ENCODE data around the gene KHNYN.

GRCh38 chr14:24439830-24440605, 10.3 kb downstream of the KHNYN start:
- TF ChIP-seq POLR2AphosphoS5 (IDR thresholded peaks at IDR 0.05; ENCODE audit: low read depth, low read length) (peak; percentile 29; the same call in 1 of the 2 replicates), TAF1 (IDR thresholded peaks at IDR 0.05; ENCODE audit: low read depth, low read length) (no peak), POLR2A (IDR thresholded peaks at IDR 0.05; ENCODE audit: low read depth, low read length) (peak; percentile 60; the same call in 1 of the 2 replicates), SPI1 (IDR thresholded peaks at IDR 0.05; ENCODE audit: low read depth, low read length) (no peak), POU2F2 (IDR thresholded peaks at IDR 0.05; ENCODE audit: low read depth, low read length) (no peak), PAX5 (IDR thresholded peaks at IDR 0.05; ENCODE audit: insufficient read depth, low read length, severe bottlenecking) (no peak)
